ENCODE results near the gene DCDC1. TPM values are rescaled to one million over a fixed set of nuclear protein-coding genes. Genes with fewer than 3 reads are reported as not detected.

DCDC1 gene, protein sequence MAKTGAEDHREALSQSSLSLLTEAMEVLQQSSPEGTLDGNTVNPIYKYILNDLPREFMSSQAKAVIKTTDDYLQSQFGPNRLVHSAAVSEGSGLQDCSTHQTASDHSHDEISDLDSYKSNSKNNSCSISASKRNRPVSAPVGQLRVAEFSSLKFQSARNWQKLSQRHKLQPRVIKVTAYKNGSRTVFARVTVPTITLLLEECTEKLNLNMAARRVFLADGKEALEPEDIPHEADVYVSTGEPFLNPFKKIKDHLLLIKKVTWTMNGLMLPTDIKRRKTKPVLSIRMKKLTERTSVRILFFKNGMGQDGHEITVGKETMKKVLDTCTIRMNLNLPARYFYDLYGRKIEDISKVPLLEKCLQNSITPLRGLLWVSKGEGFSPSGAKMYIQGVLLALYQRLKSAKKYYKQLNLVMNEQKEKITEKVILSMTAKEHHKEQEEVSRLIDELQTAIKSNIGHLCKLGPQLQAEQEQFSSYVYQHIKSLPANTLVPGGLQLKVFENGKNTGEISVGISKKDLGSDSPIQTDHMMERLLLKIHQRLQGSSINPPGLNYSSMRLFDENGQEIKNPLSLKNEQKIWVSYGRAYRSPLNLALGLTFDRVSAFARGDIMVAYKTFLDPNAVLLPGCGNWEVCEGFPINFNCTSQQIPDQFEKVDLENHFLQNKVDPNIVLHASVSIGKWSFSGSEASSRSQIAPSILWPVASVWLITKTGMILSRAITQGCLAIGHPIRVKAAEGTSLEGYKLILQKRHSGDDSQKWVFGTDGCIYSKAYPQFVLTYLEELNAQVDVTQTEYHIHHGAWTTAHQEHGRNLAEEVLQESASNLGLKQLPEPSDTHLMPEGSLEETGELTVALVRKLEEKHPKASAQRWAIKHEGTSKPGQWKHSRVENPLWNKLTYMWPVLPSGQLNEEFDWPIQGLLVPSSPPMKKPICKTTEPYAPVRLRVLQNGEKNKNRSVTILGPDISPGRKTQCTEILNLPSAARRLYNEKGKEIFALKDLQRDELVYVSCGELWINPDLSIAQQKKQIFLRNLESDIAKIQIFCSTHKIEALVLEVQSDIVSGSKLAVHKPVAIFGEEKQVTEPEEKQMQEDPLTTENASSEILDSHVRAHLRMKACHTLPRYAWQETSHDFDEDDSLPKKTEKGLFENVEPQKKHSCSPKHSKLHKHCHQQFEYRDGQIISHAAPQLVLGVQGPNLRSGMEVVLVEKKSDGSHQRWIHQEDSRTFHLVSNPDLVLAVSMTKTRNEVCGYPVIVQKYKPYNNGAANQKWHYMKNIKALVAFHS (N-terminal part only)
- under 1 TPM in 1 of 2 donors, not detected in 1; 0.02 TPM for polyA plus RNA-seq

- Histone ChIP-seq H3K36me3 (ENCODE audit: control insufficient read depth in 2 of 2, insufficient read depth in 2 of 2, low read length in 1 of 2) (no peaks in the 10 kb centered on the region), H3K9me3 (ENCODE audit: control insufficient read depth in 2 of 2, insufficient read depth in 1 of 2, low read depth in 1 of 2, low read length in 1 of 2) (no peaks in the 10 kb centered on the region), H3K27me3 (ENCODE audit: control insufficient read depth in 1 of 2, insufficient read depth in 2 of 2, low read length in 2 of 2) (no peaks in the 10 kb centered on the region), H3K4me1 (ENCODE audit: control insufficient read depth in 2 of 2, insufficient read depth in 2 of 2, low read length in 1 of 2) (no peaks in the 10 kb centered on the region), H3K27ac (ENCODE audit: low read depth in 2 of 2, low read length in 1 of 2) (peak within 1 kb of the TSS; percentile 45 to 77), H3K4me3 (ENCODE audit: low read depth in 1 of 2, low read length in 2 of 2) (peak within 1 kb of the TSS; percentile 88 to 98)
- 0 to 1% methylated on average over 53 of the region's 53 CpGs for WGBS, 2 donors
Observed at GRCh38 chr11:31369348-31370329, at the start of gene DCDC1, which contains the start of gene DNAJC24. Gene DCDC1 (minus strand): TSS chr11:31369739. CDS start chr11:31328280, 41,459 bp downstream. Gene DNAJC24 (plus strand): TSS chr11:31369860. CDS start chr11:31370749, 889 bp downstream.

DNA sequence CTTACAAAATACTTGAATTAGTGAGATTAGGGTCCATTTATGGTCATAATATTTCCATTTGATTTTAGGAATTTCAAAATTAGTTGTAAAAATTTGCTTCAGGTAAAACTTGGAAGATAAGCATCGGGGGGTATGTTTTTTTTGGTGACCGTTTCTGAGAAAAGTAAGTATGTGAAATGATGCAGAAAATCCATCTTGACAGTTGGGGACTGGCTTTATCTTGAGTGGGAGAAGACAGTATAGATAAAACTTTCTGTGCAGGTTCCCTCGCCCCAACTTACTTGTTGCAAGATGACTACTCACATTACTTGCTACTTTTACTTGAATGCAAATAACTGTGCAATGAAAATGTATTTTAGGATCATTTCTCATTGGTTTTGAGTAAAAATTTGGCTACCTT, 49.6 kb upstream of the DCDC1 start:
- 79 to 85% methylated on average over 3 of the region's 3 CpGs for WGBS, 2 donors
- Histone ChIP-seq H3K27me3 (ENCODE audit: control insufficient read depth in 1 of 2, insufficient read depth in 2 of 2, low read length in 2 of 2) (no peaks in the 10 kb centered on the region), H3K9me3 (ENCODE audit: control insufficient read depth in 2 of 2, insufficient read depth in 1 of 2, low read depth in 1 of 2, low read length in 1 of 2) (no peaks in the 10 kb centered on the region), H3K36me3 (ENCODE audit: control insufficient read depth in 2 of 2, insufficient read depth in 2 of 2, low read length in 1 of 2) (no peaks in the 10 kb centered on the region), H3K4me1 (ENCODE audit: control insufficient read depth in 2 of 2, insufficient read depth in 2 of 2, low read length in 1 of 2) (no peaks in the 10 kb centered on the region), H3K4me3 (ENCODE audit: low read depth in 1 of 2, low read length in 2 of 2) (no peak overlapping the region), H3K27ac (ENCODE audit: low read depth in 2 of 2, low read length in 1 of 2) (no peak overlapping the region)

DNA sequence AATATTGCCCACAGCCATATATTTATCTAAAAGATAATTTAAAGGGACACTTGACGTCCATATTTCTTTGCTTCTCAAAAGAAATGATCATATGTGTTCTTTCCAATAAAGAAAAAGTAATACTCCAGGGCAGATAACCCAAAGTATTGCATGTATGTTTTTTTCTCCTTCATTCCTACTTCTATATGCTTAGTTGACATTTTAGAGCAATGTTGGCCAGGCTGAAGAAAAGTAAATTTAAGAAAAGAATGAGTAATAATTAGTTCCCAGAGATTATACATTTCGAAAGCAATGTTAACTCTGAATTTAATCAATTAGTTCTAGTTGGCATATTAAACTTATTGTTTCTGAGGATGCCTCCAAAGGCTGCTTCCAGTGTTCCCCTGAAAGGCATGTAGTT, 48.3 kb upstream of the DCDC1 start:
- WGBS, 2 donors = 95 to 96% methylated on average over 2 of the region's 2 CpGs
- H3K36me3 ChIP-seq (ENCODE audit: control insufficient read depth in 2 of 2, insufficient read depth in 2 of 2, low read length in 1 of 2) = no peaks in the 10 kb centered on the region
- H3K27me3 ChIP-seq (ENCODE audit: control insufficient read depth in 1 of 2, insufficient read depth in 2 of 2, low read length in 2 of 2) = no peaks in the 10 kb centered on the region
- no peak overlapping the region for H3K4me3 ChIP-seq (ENCODE audit: low read depth in 1 of 2, low read length in 2 of 2)
- H3K4me1 ChIP-seq (ENCODE audit: control insufficient read depth in 2 of 2, insufficient read depth in 2 of 2, low read length in 1 of 2) = no peaks in the 10 kb centered on the region
- no peak overlapping the region for H3K27ac ChIP-seq (ENCODE audit: low read depth in 2 of 2, low read length in 1 of 2)
- no peaks in the 10 kb centered on the region for H3K9me3 ChIP-seq (ENCODE audit: control insufficient read depth in 2 of 2, insufficient read depth in 1 of 2, low read depth in 1 of 2, low read length in 1 of 2)

- Histone ChIP-seq H3K4me1 (ENCODE audit: control insufficient read depth in 2 of 2, insufficient read depth in 2 of 2, low read length in 1 of 2) (no peaks in the 10 kb centered on the region), H3K4me3 (ENCODE audit: low read depth in 1 of 2, low read length in 2 of 2) (no peak overlapping the region), H3K27ac (ENCODE audit: low read depth in 2 of 2, low read length in 1 of 2) (no peak overlapping the region), H3K9me3 (ENCODE audit: control insufficient read depth in 2 of 2, insufficient read depth in 1 of 2, low read depth in 1 of 2, low read length in 1 of 2) (no peaks in the 10 kb centered on the region), H3K27me3 (ENCODE audit: control insufficient read depth in 1 of 2, insufficient read depth in 2 of 2, low read length in 2 of 2) (no peaks in the 10 kb centered on the region), H3K36me3 (ENCODE audit: control insufficient read depth in 2 of 2, insufficient read depth in 2 of 2, low read length in 1 of 2) (no peaks in the 10 kb centered on the region)
- 90 to 95% methylated on average over 1 of the region's 1 CpG for WGBS, 2 donors
Observed at GRCh38 chr11:31417357-31417756, 47.8 kb upstream of the DCDC1 start.

GRCh38 chr11:31415435-31415834, 45.9 kb upstream of the DCDC1 start:
- Histone ChIP-seq H3K4me1 (ENCODE audit: control insufficient read depth in 2 of 2, insufficient read depth in 2 of 2, low read length in 1 of 2) (no peaks in the 10 kb centered on the region), H3K9me3 (ENCODE audit: control insufficient read depth in 2 of 2, insufficient read depth in 1 of 2, low read depth in 1 of 2, low read length in 1 of 2) (no peaks in the 10 kb centered on the region), H3K4me3 (ENCODE audit: low read depth in 1 of 2, low read length in 2 of 2) (no peak overlapping the region), H3K27me3 (ENCODE audit: control insufficient read depth in 1 of 2, insufficient read depth in 2 of 2, low read length in 2 of 2) (no peaks in the 10 kb centered on the region), H3K36me3 (ENCODE audit: control insufficient read depth in 2 of 2, insufficient read depth in 2 of 2, low read length in 1 of 2) (no peaks in the 10 kb centered on the region), H3K27ac (ENCODE audit: low read depth in 2 of 2, low read length in 1 of 2) (no peak overlapping the region)
- WGBS, 2 donors = 84 to 92% methylated on average over 4 of the region's 4 CpGs

GRCh38 chr11:31414338-31414737, 44.8 kb upstream of the DCDC1 start:
- Histone ChIP-seq H3K4me1 (ENCODE audit: control insufficient read depth in 2 of 2, insufficient read depth in 2 of 2, low read length in 1 of 2) (no peaks in the 10 kb centered on the region), H3K4me3 (ENCODE audit: low read depth in 1 of 2, low read length in 2 of 2) (no peak overlapping the region), H3K9me3 (ENCODE audit: control insufficient read depth in 2 of 2, insufficient read depth in 1 of 2, low read depth in 1 of 2, low read length in 1 of 2) (no peaks in the 10 kb centered on the region), H3K36me3 (ENCODE audit: control insufficient read depth in 2 of 2, insufficient read depth in 2 of 2, low read length in 1 of 2) (no peaks in the 10 kb centered on the region), H3K27ac (ENCODE audit: low read depth in 2 of 2, low read length in 1 of 2) (no peak overlapping the region), H3K27me3 (ENCODE audit: control insufficient read depth in 1 of 2, insufficient read depth in 2 of 2, low read length in 2 of 2) (no peaks in the 10 kb centered on the region)
- 82 to 86% methylated on average over 3 of the region's 3 CpGs for WGBS, 2 donors

DNA sequence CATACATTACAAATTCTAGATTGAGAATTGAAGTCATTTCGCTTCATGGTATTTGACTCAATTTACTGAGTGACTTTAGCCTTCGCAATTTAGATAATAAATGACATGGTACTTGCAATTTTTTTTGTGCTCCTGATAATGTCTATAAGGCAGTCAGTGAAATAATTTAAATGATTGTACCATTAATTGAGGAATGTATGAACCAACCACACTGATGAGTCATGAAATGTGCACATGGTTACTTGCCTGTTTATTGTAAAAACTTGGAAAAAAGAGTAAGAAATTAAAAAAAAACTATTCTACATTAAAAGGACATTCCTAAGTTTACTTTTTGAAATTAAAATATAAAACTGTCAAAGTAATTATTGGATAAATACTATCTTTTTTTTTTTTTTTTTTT, 43.4 kb upstream of the DCDC1 start:
- Histone ChIP-seq H3K9me3 (ENCODE audit: control insufficient read depth in 2 of 2, insufficient read depth in 1 of 2, low read depth in 1 of 2, low read length in 1 of 2) (no peaks in the 10 kb centered on the region), H3K27me3 (ENCODE audit: control insufficient read depth in 1 of 2, insufficient read depth in 2 of 2, low read length in 2 of 2) (no peaks in the 10 kb centered on the region), H3K36me3 (ENCODE audit: control insufficient read depth in 2 of 2, insufficient read depth in 2 of 2, low read length in 1 of 2) (no peaks in the 10 kb centered on the region), H3K4me3 (ENCODE audit: low read depth in 1 of 2, low read length in 2 of 2) (no peak overlapping the region), H3K4me1 (ENCODE audit: control insufficient read depth in 2 of 2, insufficient read depth in 2 of 2, low read length in 1 of 2) (no peaks in the 10 kb centered on the region), H3K27ac (ENCODE audit: low read depth in 2 of 2, low read length in 1 of 2) (no peak overlapping the region)
- WGBS, 2 donors = 97 to 99% methylated on average over 2 of the region's 2 CpGs

GRCh38 chr11:31408201-31408600, 38.7 kb upstream of the DCDC1 start:
- Histone ChIP-seq H3K36me3 (ENCODE audit: control insufficient read depth in 2 of 2, insufficient read depth in 2 of 2, low read length in 1 of 2) (peaks cover 0 to 2% of the 10 kb centered on the region in 2 donors), H3K27ac (ENCODE audit: low read depth in 2 of 2, low read length in 1 of 2) (no peak overlapping the region)
- 97% methylated on average over 2 of the region's 2 CpGs for WGBS, 2 donors

More at GRCh38 chr11:31408201-31408600, 38.7 kb upstream of the DCDC1 start:
- no peaks in the 10 kb centered on the region for H3K27me3 ChIP-seq (ENCODE audit: control insufficient read depth in 1 of 2, insufficient read depth in 2 of 2, low read length in 2 of 2)
- no peaks in the 10 kb centered on the region for H3K9me3 ChIP-seq (ENCODE audit: control insufficient read depth in 2 of 2, insufficient read depth in 1 of 2, low read depth in 1 of 2, low read length in 1 of 2)
- H3K4me1 ChIP-seq (ENCODE audit: control insufficient read depth in 2 of 2, insufficient read depth in 2 of 2, low read length in 1 of 2) = no peaks in the 10 kb centered on the region
- H3K4me3 ChIP-seq (ENCODE audit: low read depth in 1 of 2, low read length in 2 of 2) = no peak overlapping the region
